H9 (cell line): ENCODE data around the gene RNASE1. TPM values are rescaled to one million over a fixed set of nuclear protein-coding genes. Genes with fewer than 3 reads are reported as not detected.

Experiments used
- DNase-seq: peaks from one replicate; pipeline ENCODE4 v3.0.0-alpha.2; 2017
- H2AFZ ChIP-seq: one replicate; pipeline ENCODE4 v1.6.1; 2013; ENCODE audit warnings: mild to moderate bottlenecking, low read length, control low read depth, moderate library complexity
- H2AK5ac ChIP-seq: 2 replicates; pipeline ENCODE4 v1.6.1; 2013; ENCODE audit warnings: low read length, control low read depth, mixed read lengths; ENCODE audit not compliant: insufficient read length
- H2BK120ac ChIP-seq: one replicate; pipeline ENCODE4 v1.6.1; 2013; ENCODE audit warnings: low read depth, mild to moderate bottlenecking, low read length, control low read depth, inconsistent platforms; ENCODE audit not compliant: poor library complexity, severe bottlenecking
- H2BK12ac ChIP-seq: 2 replicates; pipeline ENCODE4 v1.6.1; 2013; ENCODE audit warnings: low read length, control low read depth, mixed read lengths, low read depth; ENCODE audit not compliant: insufficient read length
- H2BK15ac ChIP-seq: 2 replicates; pipeline ENCODE4 v1.6.1; 2013; ENCODE audit warnings: low read depth, low read length, control low read depth
- H2BK20ac ChIP-seq: one replicate; pipeline ENCODE4 v1.6.1; 2013; ENCODE audit warnings: low read depth, mild to moderate bottlenecking, low read length, control low read depth, inconsistent platforms; ENCODE audit not compliant: poor library complexity, severe bottlenecking
- H2BK5ac ChIP-seq: 2 replicates; pipeline ENCODE4 v1.6.1; 2013; ENCODE audit warnings: low read length, control low read depth, mixed read lengths; ENCODE audit not compliant: insufficient read length
- H3K14ac ChIP-seq: 2 replicates; pipeline ENCODE4 v1.6.1; 2013; ENCODE audit warnings: low read length, control low read depth; ENCODE audit not compliant: insufficient read depth
- H3K18ac ChIP-seq: 2 replicates; pipeline ENCODE4 v1.6.1; 2013; ENCODE audit warnings: low read depth, mild to moderate bottlenecking, mixed read lengths, low read length, control low read depth; ENCODE audit not compliant: insufficient read length
- H3K23ac ChIP-seq: 2 replicates; pipeline ENCODE4 v1.6.1; 2013; ENCODE audit warnings: low read length, control low read depth, mixed read lengths, low read depth; ENCODE audit not compliant: insufficient read length
- H3K23me2 ChIP-seq: 2 replicates; pipeline ENCODE4 v1.6.1; 2013; ENCODE audit warnings: low read depth, mild to moderate bottlenecking, mixed read lengths, low read length, control low read depth; ENCODE audit not compliant: insufficient read length, poor library complexity, severe bottlenecking
- H3K27ac ChIP-seq: 2 replicates; pipeline ENCODE4 v1.5.1; 2013; ENCODE audit warnings: low read length, control low read depth, mixed read lengths, low read depth; ENCODE audit not compliant: insufficient read length
- H3K27me3 ChIP-seq: 2 replicates; pipeline ENCODE4 v1.6.1; 2013; ENCODE audit warnings: low read length, control low read depth, inconsistent platforms; ENCODE audit not compliant: insufficient read depth
- H3K4ac ChIP-seq: 2 replicates; pipeline ENCODE4 v1.6.1; 2013; ENCODE audit warnings: low read depth, mild to moderate bottlenecking, control low read depth, inconsistent platforms, low read length, moderate library complexity
- H3K4me1 ChIP-seq: 2 replicates; pipeline ENCODE4 v1.6.1; 2013; ENCODE audit warnings: low read length, control low read depth, inconsistent platforms; ENCODE audit not compliant: insufficient read depth
- H3K4me2 ChIP-seq: 2 replicates; pipeline ENCODE4 v1.6.1; 2013; ENCODE audit warnings: low read length, control low read depth, mixed read lengths; ENCODE audit not compliant: insufficient read length, insufficient read depth
- H3K56ac ChIP-seq: 2 replicates; pipeline ENCODE4 v1.6.1; 2013; ENCODE audit warnings: low read depth, mild to moderate bottlenecking, mixed read lengths, low read length, control low read depth; ENCODE audit not compliant: insufficient read length
- H3K79me1 ChIP-seq: 2 replicates; pipeline ENCODE4 v1.6.1; 2013; ENCODE audit warnings: low read depth, mild to moderate bottlenecking, moderate library complexity, low read length, control low read depth, inconsistent platforms; ENCODE audit not compliant: insufficient read depth, poor library complexity, severe bottlenecking
- H3K79me2 ChIP-seq: 2 replicates; pipeline ENCODE4 v1.6.1; 2013; ENCODE audit warnings: low read length, control low read depth, inconsistent platforms; ENCODE audit not compliant: insufficient read depth
- H3K9ac ChIP-seq: 2 replicates; pipeline ENCODE4 v1.6.1; 2013; ENCODE audit warnings: low read length, control low read depth, mixed read lengths; ENCODE audit not compliant: insufficient read length; ENCODE audit errors: extremely low read depth
- H3K9me3 ChIP-seq: one replicate; pipeline ENCODE4 v1.6.1; 2013; ENCODE audit warnings: low read depth, low read length, inconsistent platforms; ENCODE audit not compliant: control insufficient read depth
- H3T11ph ChIP-seq: one replicate; pipeline ENCODE4 v1.6.1; 2013; ENCODE audit warnings: mild to moderate bottlenecking, low read length, control low read depth, inconsistent platforms
- H4K20me1 ChIP-seq: one replicate; pipeline ENCODE4 v1.6.1; 2013; ENCODE audit not compliant: control insufficient read depth, insufficient read length, insufficient read depth
- H4K5ac ChIP-seq: 2 replicates; pipeline ENCODE4 v1.6.1; 2013; ENCODE audit warnings: low read depth, mild to moderate bottlenecking, mixed read lengths, low read length, control low read depth; ENCODE audit not compliant: insufficient read length
- H4K8ac ChIP-seq: replicated peaks from 2 replicates; pipeline ENCODE4 v1.6.1; 2013; ENCODE audit warnings: low read length, control low read depth, mixed read lengths, low read depth; ENCODE audit not compliant: insufficient read length
- H4K91ac ChIP-seq: 2 replicates; pipeline ENCODE4 v1.6.1; 2013; ENCODE audit warnings: low read depth, mild to moderate bottlenecking, moderate library complexity, mixed read lengths, low read length, control low read depth; ENCODE audit not compliant: insufficient read length
- H3K27ac Mint-ChIP-seq, 3 experiments: 2 replicates in 2 of 3; 3 replicates in 1 of 3; pipeline ENCODE4 v1.8.0; 2020 to 2021; ENCODE audit warnings: mixed read lengths in 3 of 3, mild to moderate bottlenecking in 1 of 3, moderate library complexity in 1 of 3
- H3K27me3 Mint-ChIP-seq: 2 replicates; pipeline ENCODE4 v1.8.0; 2021; ENCODE audit warnings: low read depth, mild to moderate bottlenecking, moderate library complexity, mixed read lengths
- H3K36me3 Mint-ChIP-seq, 3 experiments: 2 replicates in 2 of 3; 3 replicates in 1 of 3; pipeline ENCODE4 v1.8.0; 2020 to 2021; ENCODE audit warnings: low read depth in 3 of 3, mixed read lengths in 3 of 3; ENCODE audit not compliant: insufficient read depth in 1 of 3
- H3K4me1 Mint-ChIP-seq, 2 experiments: 2 replicates each; pipeline ENCODE4 v1.8.0; 2020; ENCODE audit warnings: mixed read lengths in 2 of 2
- H3K4me3 Mint-ChIP-seq, 2 experiments: 2 replicates in 1 of 2; 3 replicates in 1 of 2; pipeline ENCODE4 v1.8.0; 2020 to 2021; ENCODE audit warnings: mild to moderate bottlenecking in 2 of 2, mixed read lengths in 2 of 2, moderate library complexity in 1 of 2
- H3K9me3 Mint-ChIP-seq, 2 experiments: 2 replicates in 1 of 2; 3 replicates in 1 of 2; pipeline ENCODE4 v1.8.0; 2020; ENCODE audit warnings: mild to moderate bottlenecking in 2 of 2, mixed read lengths in 2 of 2, moderate library complexity in 1 of 2
- WGBS: extraction: QIAGEN DNeasy Blood & Tissue Kit; methylation state at CpG from one replicate; pipeline ENCODE4 v1.1.7; 2013; ENCODE audit warnings: missing lambda C conversion rate, low lambda C conversion rate, mixed read lengths; ENCODE audit not compliant: insufficient read length; ENCODE audit errors: extremely low coverage; 5-methylcytosine and 5-hydroxymethylcytosine counted together
- total RNA-seq: library from RNA; stranded (reverse); gene quantifications from 2 replicates; pipeline ENCODE4 v1.2.1, GENCODE V29; 2021
- TF ChIP-seq, protein P1 (sequence below): fragments of 200-600 bp; sonication (generic); conservative IDR thresholded peaks from 3 replicates; pipeline ENCODE4 v1.8.0; 2021; ENCODE audit warnings: antibody characterized with exemption, mild to moderate bottlenecking

RNASE1 gene
- total RNA-seq, 1 experiment from 2014 or later: 1.2 TPM

DNA sequence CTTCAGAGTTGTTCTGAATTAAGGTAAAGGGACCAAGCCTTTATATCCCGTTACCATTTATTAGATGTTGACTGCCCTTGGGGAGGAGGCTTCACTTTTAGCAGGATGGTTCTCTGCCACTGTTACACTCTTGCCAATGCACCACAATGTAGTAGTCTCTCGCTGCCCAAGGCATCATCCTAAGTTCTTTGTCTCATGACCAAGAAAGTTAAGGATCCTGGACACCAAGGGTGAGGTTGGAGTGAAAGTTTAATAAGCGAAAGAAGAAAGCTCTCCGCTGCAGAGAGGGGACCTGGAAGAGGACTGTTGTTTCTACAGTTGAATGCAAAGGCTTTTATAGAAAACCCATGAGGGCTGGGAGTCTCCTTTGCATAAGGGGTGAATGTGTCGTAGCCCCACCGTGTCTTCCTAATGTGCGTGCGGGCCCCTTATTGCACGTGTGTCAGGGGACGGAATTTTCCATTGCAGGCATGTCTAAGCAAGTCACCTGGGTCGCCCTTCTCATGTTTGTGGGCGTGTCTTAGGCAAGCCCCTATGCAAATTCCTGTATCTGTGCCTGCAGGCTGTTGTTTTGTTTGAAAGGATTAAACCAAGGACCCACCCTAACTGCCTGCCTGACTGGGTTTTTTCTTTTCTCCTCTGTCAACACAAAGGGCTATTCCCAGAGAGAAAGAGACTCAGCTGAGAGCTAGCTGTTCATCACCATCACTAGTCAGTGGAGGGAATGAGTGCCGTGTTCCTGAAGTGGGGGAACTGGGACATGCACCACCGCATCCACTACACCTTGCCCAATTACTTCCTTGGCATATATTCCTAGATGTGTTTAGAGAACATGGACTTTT lies 17.6 kb upstream of the RNASE1 start:
- Histone ChIP-seq H2BK20ac (no peak overlapping the region), H2AFZ (no peak overlapping the region), H4K20me1 (no peaks in the 10 kb centered on the region), H3K79me1 (no peaks in the 10 kb centered on the region), H3K18ac (peak overlapping the region; percentile 65), H2AK5ac (no peak overlapping the region), H3K9me3 (no peaks in the 10 kb centered on the region), H3K9ac (no peak overlapping the region), H3K4ac (no peak overlapping the region; the same call in 1 of the 2 replicates), H4K8ac (no peak overlapping the region), H3K14ac (no peak overlapping the region), H3K79me2 (no peaks in the 10 kb centered on the region), H4K91ac (no peak overlapping the region), H2BK5ac (peak overlapping the region; percentile 4), H2BK120ac (no peak overlapping the region), H3K23ac (no peak overlapping the region), H3K23me2 (no peaks in the 10 kb centered on the region), H3K56ac (no peak overlapping the region), H4K5ac (no peak overlapping the region), H2BK12ac (no peak overlapping the region), H3K27me3 (no peaks in the 10 kb centered on the region), H3K27ac (peak overlapping the region; percentile 53), H3K4me2 (no peak overlapping the region), H3T11ph (no peak overlapping the region), H3K4me1 (no peaks in the 10 kb centered on the region; the same call in 1 of the 2 replicates), H2BK15ac (no peak overlapping the region)
- no CpG with 5 or more reads among the region's 14 CpGs for WGBS
- no peaks in the 10 kb centered on the region; the same call in 1 of the 2 replicates for H3K27me3 Mint-ChIP-seq
- peak overlapping the region in 1 of 2 experiments; percentile 50; a peak in 2 of 5 replicates for H3K4me3 Mint-ChIP-seq
- no peaks in the 10 kb centered on the region; a peak in 4 of 5 replicates for H3K9me3 Mint-ChIP-seq
- TF ChIP-seq, protein P1, sequence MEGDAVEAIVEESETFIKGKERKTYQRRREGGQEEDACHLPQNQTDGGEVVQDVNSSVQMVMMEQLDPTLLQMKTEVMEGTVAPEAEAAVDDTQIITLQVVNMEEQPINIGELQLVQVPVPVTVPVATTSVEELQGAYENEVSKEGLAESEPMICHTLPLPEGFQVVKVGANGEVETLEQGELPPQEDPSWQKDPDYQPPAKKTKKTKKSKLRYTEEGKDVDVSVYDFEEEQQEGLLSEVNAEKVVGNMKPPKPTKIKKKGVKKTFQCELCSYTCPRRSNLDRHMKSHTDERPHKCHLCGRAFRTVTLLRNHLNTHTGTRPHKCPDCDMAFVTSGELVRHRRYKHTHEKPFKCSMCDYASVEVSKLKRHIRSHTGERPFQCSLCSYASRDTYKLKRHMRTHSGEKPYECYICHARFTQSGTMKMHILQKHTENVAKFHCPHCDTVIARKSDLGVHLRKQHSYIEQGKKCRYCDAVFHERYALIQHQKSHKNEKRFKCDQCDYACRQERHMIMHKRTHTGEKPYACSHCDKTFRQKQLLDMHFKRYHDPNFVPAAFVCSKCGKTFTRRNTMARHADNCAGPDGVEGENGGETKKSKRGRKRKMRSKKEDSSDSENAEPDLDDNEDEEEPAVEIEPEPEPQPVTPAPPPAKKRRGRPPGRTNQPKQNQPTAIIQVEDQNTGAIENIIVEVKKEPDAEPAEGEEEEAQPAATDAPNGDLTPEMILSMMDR: no peak
- DNase-seq: peak; percentile 92
- H3K4me1 Mint-ChIP-seq: peaks cover 52 to 71% of the 10 kb centered on the region in 2 experiments
- H3K27ac Mint-ChIP-seq: peak overlapping the region; percentile 83 to 88 (median 85)
- H3K36me3 Mint-ChIP-seq: peaks cover 0 to 36% (median 27%) of the 10 kb centered on the region in 3 experiments; a peak in 5 of 7 replicates
